OCI-LY1 (cell line): ENCODE measurements around the gene L3MBTL4.
A peak's percentile ranks its signal among the peaks of the same experiment; 100 is the strongest.

Source experiments
- H2AFZ ChIP-seq: fragments of 200-600 bp; sonication (generic), shearing (Covaris generic); 2 replicates; pipeline ENCODE4 v1.6.0; 2014; ENCODE audit warnings: antibody characterized with exemption, mild to moderate bottlenecking, low read length
- H3F3A ChIP-seq: fragments of 200-600 bp; sonication (generic), shearing (Covaris generic); 2 replicates; pipeline ENCODE4 v1.6.0; 2014; ENCODE audit warnings: mild to moderate bottlenecking, antibody characterized with exemption, low read length, moderate library complexity; ENCODE audit not compliant: insufficient read depth
- H3K27ac ChIP-seq: fragments of 200-600 bp; sonication (generic); 2 replicates; pipeline ENCODE4 v1.5.1; 2014; ENCODE audit warnings: low read length, mixed run types, mild to moderate bottlenecking, low read depth; ENCODE audit not compliant: poor library complexity, severe bottlenecking
- H3K27me3 ChIP-seq: fragments of 200-600 bp; sonication (generic); 2 replicates; pipeline ENCODE4 v1.6.0; 2014; ENCODE audit warnings: antibody characterized with exemption, mild to moderate bottlenecking, low read length, moderate library complexity; ENCODE audit not compliant: insufficient read depth
- H3K36me3 ChIP-seq: fragments of 200-600 bp; sonication (generic); 2 replicates; pipeline ENCODE4 v1.6.1; 2014; ENCODE audit warnings: mild to moderate bottlenecking, antibody characterized with exemption, low read length, moderate library complexity, mixed read lengths; ENCODE audit not compliant: insufficient read depth
- H3K4me1 ChIP-seq: fragments of 200-600 bp; sonication (generic); 2 replicates; pipeline ENCODE4 v1.5.1; 2014; ENCODE audit warnings: mild to moderate bottlenecking, low read length, moderate library complexity; ENCODE audit not compliant: insufficient read depth, severe bottlenecking
- H3K4me2 ChIP-seq: fragments of 200-600 bp; sonication (generic), shearing (Covaris generic); 2 replicates; pipeline ENCODE4 v1.6.1; 2014; ENCODE audit warnings: low read length
- H3K4me3 ChIP-seq: fragments of 200-600 bp; sonication (generic); 2 replicates; pipeline ENCODE4 v1.5.1; 2014; ENCODE audit warnings: low read length, low read depth, mild to moderate bottlenecking, mixed read lengths; ENCODE audit not compliant: poor library complexity, severe bottlenecking
- H3K79me2 ChIP-seq: fragments of 200-600 bp; shearing (Covaris generic); 2 replicates; pipeline ENCODE4 v1.6.1; 2016; ENCODE audit warnings: mixed run types, low read length, mixed read lengths; ENCODE audit not compliant: insufficient read depth
- H3K9ac ChIP-seq: fragments of 200-600 bp; sonication (generic), shearing (Covaris generic); 2 replicates; pipeline ENCODE4 v1.6.1; 2014; ENCODE audit warnings: mild to moderate bottlenecking, low read length, mixed read lengths
- H3K9me2 ChIP-seq: fragments of 200-600 bp; sonication (generic), shearing (Covaris generic); 2 replicates; pipeline ENCODE4 v1.6.1; 2014; ENCODE audit warnings: low read depth, mild to moderate bottlenecking, low read length, mixed read lengths
- H3K9me3 ChIP-seq: fragments of 200-600 bp; shearing (Covaris generic); 2 replicates; pipeline ENCODE4 v1.6.1; 2014; ENCODE audit warnings: low read length, mixed read lengths
- H4K20me1 ChIP-seq: fragments of 200-600 bp; sonication (generic), shearing (Covaris generic); 2 replicates; pipeline ENCODE4 v1.6.0; 2016; ENCODE audit warnings: mild to moderate bottlenecking, low read length; ENCODE audit not compliant: insufficient read depth
- EZH2 ChIP-seq: fragments of 200-600 bp; sonication (generic), shearing (Covaris generic); IDR thresholded peaks from 2 replicates; pipeline ENCODE4 v1.8.0; 2017; ENCODE audit warnings: borderline replicate concordance, mixed run types, mild to moderate bottlenecking, antibody characterized with exemption, low read length, moderate library complexity, mixed read lengths
- TF ChIP-seq, protein P1 (sequence below): fragments of 200-600 bp; sonication (generic), shearing (Covaris generic); IDR thresholded peaks from 2 replicates; pipeline ENCODE4 v1.5.1; 2017; ENCODE audit warnings: mild to moderate bottlenecking, antibody characterized with exemption, low read length, moderate library complexity, mixed read lengths

Gene L3MBTL4

DNA sequence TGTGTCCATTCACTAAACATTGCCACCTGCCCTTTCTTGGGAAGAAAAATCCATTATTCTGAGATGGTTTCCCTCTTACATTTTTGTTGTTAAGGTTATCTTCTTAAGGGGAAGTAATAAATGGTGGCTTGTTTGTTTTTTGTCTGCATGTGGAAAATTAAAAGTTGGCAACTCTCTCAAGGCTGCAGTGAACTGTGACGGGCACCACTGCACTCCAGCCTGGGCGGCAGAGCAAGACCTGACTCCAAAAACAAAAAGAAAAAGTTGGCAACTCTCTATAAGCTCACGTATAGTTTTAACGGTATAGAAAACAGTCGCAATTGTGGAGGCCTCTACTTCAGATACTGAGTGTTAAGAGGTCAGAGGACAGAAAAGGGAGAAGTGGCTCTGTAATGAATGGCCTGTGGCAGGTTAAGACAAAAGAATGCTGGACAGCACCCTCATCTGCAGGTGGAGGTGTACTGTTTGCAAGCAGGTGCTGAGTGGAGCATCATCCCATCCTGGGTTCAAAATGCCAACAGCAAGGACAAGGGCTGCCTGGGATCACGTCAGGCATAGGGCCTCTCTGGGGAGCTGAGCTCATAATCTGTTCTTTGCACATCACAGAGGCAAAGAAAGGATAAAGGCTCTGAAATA lies 16.7 kb downstream of the L3MBTL4 start:
- Histone ChIP-seq H3K4me3 (no peak overlapping the region), H3K9me3 (no peaks in the 10 kb centered on the region), H3K9me2 (no peaks in the 10 kb centered on the region), H3K4me1 (peaks cover 65% of the 10 kb centered on the region), H3K79me2 (no peaks in the 10 kb centered on the region), H4K20me1 (no peaks in the 10 kb centered on the region), H3K27ac (peak overlapping the region; percentile 95), H3F3A (no peaks in the 10 kb centered on the region), H3K4me2 (peak overlapping the region; percentile 37), H3K36me3 (no peaks in the 10 kb centered on the region), H3K27me3 (no peaks in the 10 kb centered on the region), H3K9ac (peak overlapping the region; percentile 22; the same call in 1 of the 2 replicates), H2AFZ (no peak overlapping the region)
- TF ChIP-seq, protein P1, sequence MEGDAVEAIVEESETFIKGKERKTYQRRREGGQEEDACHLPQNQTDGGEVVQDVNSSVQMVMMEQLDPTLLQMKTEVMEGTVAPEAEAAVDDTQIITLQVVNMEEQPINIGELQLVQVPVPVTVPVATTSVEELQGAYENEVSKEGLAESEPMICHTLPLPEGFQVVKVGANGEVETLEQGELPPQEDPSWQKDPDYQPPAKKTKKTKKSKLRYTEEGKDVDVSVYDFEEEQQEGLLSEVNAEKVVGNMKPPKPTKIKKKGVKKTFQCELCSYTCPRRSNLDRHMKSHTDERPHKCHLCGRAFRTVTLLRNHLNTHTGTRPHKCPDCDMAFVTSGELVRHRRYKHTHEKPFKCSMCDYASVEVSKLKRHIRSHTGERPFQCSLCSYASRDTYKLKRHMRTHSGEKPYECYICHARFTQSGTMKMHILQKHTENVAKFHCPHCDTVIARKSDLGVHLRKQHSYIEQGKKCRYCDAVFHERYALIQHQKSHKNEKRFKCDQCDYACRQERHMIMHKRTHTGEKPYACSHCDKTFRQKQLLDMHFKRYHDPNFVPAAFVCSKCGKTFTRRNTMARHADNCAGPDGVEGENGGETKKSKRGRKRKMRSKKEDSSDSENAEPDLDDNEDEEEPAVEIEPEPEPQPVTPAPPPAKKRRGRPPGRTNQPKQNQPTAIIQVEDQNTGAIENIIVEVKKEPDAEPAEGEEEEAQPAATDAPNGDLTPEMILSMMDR: no peak
- TF ChIP-seq EZH2: no peak

DNA sequence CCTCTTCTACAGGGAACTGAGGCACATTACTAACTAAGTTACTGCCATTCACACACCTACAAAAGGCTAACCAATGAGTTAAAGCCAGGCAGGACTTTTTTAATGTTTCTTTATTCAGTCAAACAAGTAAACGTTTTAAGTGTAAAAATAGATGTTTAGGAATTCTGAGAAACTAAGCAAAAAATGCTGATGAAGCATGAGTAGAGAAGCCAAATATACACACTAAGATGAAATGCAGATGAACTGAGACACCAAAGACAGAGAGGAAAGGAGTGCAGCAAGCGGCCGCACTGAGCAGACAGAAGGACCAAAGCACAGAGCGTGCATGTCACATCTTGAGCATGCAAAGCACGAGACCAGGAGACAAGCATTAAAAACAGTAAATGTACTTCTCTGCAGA lies 17.9 kb downstream of the L3MBTL4 start:
- Histone ChIP-seq H3K4me2 (no peak overlapping the region; the same call in 1 of the 2 replicates), H3K9me3 (no peaks in the 10 kb centered on the region), H3K4me3 (no peak overlapping the region), H3K79me2 (no peaks in the 10 kb centered on the region), H3K9ac (peak overlapping the region; percentile 17; the same call in 1 of the 2 replicates), H3K27me3 (no peaks in the 10 kb centered on the region), H3K27ac (peak overlapping the region; percentile 95), H2AFZ (no peak overlapping the region), H3K4me1 (peaks cover 65% of the 10 kb centered on the region), H4K20me1 (no peaks in the 10 kb centered on the region), H3K36me3 (no peaks in the 10 kb centered on the region), H3K9me2 (no peaks in the 10 kb centered on the region), H3F3A (no peaks in the 10 kb centered on the region)
- no peak for TF ChIP-seq EZH2

DNA sequence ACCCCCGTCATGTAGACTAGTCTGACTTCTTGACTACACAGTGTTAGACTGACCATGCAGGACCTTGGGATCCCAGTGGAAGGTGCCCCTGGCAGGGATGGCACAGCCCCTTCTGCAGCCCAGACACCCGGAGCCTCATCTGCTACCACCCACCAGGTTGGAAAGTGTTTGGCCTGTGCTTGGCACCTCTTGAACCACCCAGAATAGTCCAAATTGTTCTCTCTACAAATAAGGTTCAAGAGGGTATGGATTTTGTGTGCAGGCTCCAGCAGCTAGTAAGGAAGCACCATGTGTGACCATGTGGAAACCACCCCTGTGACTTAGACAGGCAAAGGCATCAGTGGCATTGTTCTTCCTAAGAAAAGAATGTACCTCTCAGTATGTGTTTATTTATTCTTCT lies 18.4 kb downstream of the L3MBTL4 start:
- H3K9ac ChIP-seq: peak overlapping the region; percentile 17; the same call in 1 of the 2 replicates
- H4K20me1 ChIP-seq: no peaks in the 10 kb centered on the region
- H3K4me1 ChIP-seq: peaks cover 61% of the 10 kb centered on the region
- H3K9me2 ChIP-seq: no peaks in the 10 kb centered on the region
- no peaks in the 10 kb centered on the region for H3K9me3 ChIP-seq
- TF ChIP-seq, protein P1: no peak
- TF ChIP-seq EZH2: no peak
- no peaks in the 10 kb centered on the region for H3K36me3 ChIP-seq
- no peaks in the 10 kb centered on the region for H3K79me2 ChIP-seq
- H3K27me3 ChIP-seq: no peaks in the 10 kb centered on the region
- no peak overlapping the region for H2AFZ ChIP-seq
- H3K4me2 ChIP-seq: no peak overlapping the region; the same call in 1 of the 2 replicates
- H3K27ac ChIP-seq: peak overlapping the region; percentile 95
- H3F3A ChIP-seq: no peaks in the 10 kb centered on the region
- no peak overlapping the region for H3K4me3 ChIP-seq

DNA sequence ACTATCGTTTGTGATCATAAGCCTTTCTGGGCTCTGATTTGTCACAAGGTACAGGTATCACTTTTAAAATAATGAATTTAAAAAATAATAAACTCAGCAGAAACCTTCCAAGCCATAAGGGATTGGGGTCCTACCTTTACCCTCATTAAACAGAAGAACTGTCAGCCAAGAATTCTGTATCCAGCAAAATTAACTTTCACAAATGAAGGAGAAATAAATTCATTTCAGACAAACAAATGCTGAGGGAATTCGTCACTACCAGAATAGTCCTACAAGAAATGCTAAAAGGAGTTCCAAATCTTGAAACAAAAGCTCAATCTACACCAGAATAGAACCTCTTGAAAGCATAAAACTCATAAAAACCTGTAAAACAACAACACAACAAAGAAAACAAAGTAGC lies 25.7 kb downstream of the L3MBTL4 start:
- no peaks in the 10 kb centered on the region for H3K27me3 ChIP-seq
- H3K4me2 ChIP-seq: no peak overlapping the region
- no peaks in the 10 kb centered on the region for H3K9me3 ChIP-seq
- H3K9me2 ChIP-seq: no peaks in the 10 kb centered on the region
- peaks cover 5% of the 10 kb centered on the region for H3K4me1 ChIP-seq
- no peaks in the 10 kb centered on the region for H4K20me1 ChIP-seq
- H3K9ac ChIP-seq: no peak overlapping the region
- no peaks in the 10 kb centered on the region for H3K36me3 ChIP-seq
- H2AFZ ChIP-seq: no peak overlapping the region
- no peak overlapping the region for H3K4me3 ChIP-seq
- no peak overlapping the region for H3K27ac ChIP-seq
- H3K79me2 ChIP-seq: no peaks in the 10 kb centered on the region
- H3F3A ChIP-seq: no peaks in the 10 kb centered on the region
- TF ChIP-seq EZH2: no peak
- TF ChIP-seq, protein P1: no peak
